Subcutaneous abdominal adipose tissue (tissue), 5 donors: ENCODE measurements around the gene TSEN54.

ENCODE experiments used
- H3K27ac ChIP-seq: one replicate; pipeline ENCODE4 v1.7.0; 2013; ENCODE audit warnings: low read depth, mild to moderate bottlenecking, inconsistent platforms, low read length, moderate library complexity
- H3K27me3 ChIP-seq, 5 donors: one replicate each; pipeline ENCODE4 v1.7.0; 2013; ENCODE audit warnings: low read length in 5 of 5, inconsistent platforms in 1 of 5; ENCODE audit not compliant: control insufficient read depth in 5 of 5, insufficient read depth in 4 of 5
- H3K36me3 ChIP-seq, 5 donors: one replicate each; pipeline ENCODE4 v1.7.0; 2013; ENCODE audit warnings: low read length in 5 of 5; ENCODE audit not compliant: control insufficient read depth in 5 of 5, insufficient read depth in 5 of 5
- H3K4me1 ChIP-seq, 5 donors: one replicate each; pipeline ENCODE4 v1.7.0; 2013; ENCODE audit warnings: low read length in 5 of 5, mild to moderate bottlenecking in 3 of 5, moderate library complexity in 1 of 5; ENCODE audit not compliant: control insufficient read depth in 5 of 5, insufficient read depth in 5 of 5
- H3K4me3 ChIP-seq, 5 donors: one replicate each; pipeline ENCODE4 v1.7.0; 2013; ENCODE audit warnings: low read length in 5 of 5, low read depth in 1 of 5
- H3K9ac ChIP-seq, 5 donors: one replicate each; pipeline ENCODE4 v1.7.0; 2013; ENCODE audit warnings: low read length in 5 of 5, mild to moderate bottlenecking in 4 of 5, moderate library complexity in 3 of 5
- H3K9me3 ChIP-seq, 5 donors: one replicate each; pipeline ENCODE4 v1.7.0; 2013; ENCODE audit warnings: low read length in 5 of 5; ENCODE audit not compliant: control insufficient read depth in 5 of 5
- donor health status: healthy.
- donor health status: healthy.
- donor health status: healthy.
- donor health status: healthy.
- donor health status: healthy.

Gene TSEN54

DNA sequence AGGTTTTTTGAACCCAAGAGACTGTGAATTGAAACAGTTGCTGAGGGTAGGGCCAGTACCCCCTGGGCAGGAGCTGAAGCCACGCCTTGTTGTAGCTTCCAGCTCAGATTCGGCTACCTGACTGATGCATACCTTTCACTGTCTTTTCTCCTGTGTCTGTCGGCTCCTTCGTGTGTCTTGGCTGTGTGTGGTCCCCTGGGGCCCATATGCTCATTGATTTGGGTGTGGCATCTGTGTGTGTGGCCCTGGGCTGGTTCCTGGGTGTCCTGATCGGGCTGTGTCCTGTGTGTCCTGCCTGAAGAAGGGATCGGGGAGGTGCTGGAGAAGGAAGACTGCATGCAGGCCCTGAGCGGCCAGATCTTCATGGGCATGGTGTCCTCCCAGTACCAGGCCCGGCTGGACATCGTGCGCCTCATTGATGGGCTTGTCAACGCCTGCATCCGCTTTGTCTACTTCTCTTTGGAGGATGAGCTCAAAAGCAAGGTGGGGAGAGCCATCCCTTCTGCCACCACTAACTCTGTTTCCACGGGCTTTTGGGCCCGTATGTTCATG, 21.9 kb upstream of the TSEN54 start:
- no peaks in the 10 kb centered on the region for H3K27me3 ChIP-seq
- no peak overlapping the region for H3K27ac ChIP-seq
- H3K4me3 ChIP-seq = no peak overlapping the region
- H3K9ac ChIP-seq = no peak overlapping the region
- peaks cover 0 to 95% (median 79%) of the 10 kb centered on the region in 5 donors for H3K36me3 ChIP-seq
- H3K4me1 ChIP-seq = peaks cover 0 to 41% (median 28%) of the 10 kb centered on the region in 5 donors
- no peaks in the 10 kb centered on the region for H3K9me3 ChIP-seq

DNA sequence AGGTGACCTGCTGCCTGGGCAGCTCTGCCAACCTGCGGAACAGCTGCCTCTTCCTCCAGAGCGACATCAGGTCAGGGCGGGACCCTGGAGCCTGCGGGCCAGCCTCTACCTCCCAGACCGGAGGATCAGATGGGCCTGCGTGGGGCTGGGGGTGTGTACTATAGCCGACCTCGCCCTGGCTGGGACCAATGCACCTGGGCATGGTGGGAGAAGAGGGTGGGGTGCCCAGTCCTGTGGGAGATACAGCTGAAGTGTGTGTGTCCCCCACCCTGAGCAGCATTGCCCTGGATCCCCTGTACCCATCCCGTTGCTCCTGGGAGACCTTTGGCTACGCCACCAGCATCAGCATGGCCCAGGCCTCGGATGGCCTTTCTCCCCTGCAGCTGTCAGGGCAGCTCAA, 20.3 kb upstream of the TSEN54 start:
- no peaks in the 10 kb centered on the region for H3K27me3 ChIP-seq
- H3K36me3 ChIP-seq = peaks cover 0 to 96% (median 90%) of the 10 kb centered on the region in 5 donors
- no peak overlapping the region for H3K4me3 ChIP-seq
- no peak overlapping the region for H3K27ac ChIP-seq
- H3K9me3 ChIP-seq = no peaks in the 10 kb centered on the region
- H3K9ac ChIP-seq = no peak overlapping the region
- H3K4me1 ChIP-seq = peaks cover 0 to 41% (median 30%) of the 10 kb centered on the region in 5 donors

DNA sequence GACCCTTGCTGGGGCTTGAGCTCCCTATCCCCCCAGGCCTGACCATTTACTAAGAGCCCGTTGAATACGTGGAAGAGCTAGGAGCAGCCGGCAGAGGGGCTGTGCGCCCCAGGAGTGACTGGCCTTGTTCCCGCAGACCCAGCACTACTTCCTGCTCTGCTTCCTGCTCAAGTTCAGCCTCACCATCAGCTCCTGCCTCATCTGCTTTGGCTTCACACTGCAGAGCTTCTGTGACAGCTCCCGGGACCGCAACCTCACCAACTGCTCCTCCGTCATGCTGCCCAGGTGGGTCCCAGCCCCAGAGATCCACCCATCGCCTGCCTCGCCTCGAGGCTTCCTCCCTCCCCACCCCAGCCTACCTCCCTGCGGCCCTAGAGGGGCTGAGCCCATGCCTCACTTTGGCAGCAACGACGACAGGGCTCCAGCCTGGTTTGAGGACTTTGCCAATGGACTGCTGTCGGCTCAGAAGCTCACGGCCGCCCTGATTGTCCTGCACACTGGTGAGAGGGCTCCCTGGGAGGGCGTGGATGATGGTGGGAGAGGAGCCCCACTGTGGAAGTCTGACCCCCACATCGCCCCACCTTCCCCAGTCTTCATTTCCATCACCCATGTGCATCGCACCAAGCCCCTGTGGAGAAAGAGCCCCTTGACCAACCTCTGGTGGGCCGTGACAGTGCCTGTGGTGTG, 18.1 kb upstream of the TSEN54 start:
- H3K4me1 ChIP-seq = peaks cover 0 to 45% (median 40%) of the 10 kb centered on the region in 5 donors
- H3K9me3 ChIP-seq = no peaks in the 10 kb centered on the region
- peaks cover 0 to 93% (median 74%) of the 10 kb centered on the region in 5 donors for H3K36me3 ChIP-seq
- no peaks in the 10 kb centered on the region for H3K27me3 ChIP-seq
- no peak overlapping the region for H3K4me3 ChIP-seq
- no peak overlapping the region for H3K27ac ChIP-seq
- no peak overlapping the region for H3K9ac ChIP-seq

DNA sequence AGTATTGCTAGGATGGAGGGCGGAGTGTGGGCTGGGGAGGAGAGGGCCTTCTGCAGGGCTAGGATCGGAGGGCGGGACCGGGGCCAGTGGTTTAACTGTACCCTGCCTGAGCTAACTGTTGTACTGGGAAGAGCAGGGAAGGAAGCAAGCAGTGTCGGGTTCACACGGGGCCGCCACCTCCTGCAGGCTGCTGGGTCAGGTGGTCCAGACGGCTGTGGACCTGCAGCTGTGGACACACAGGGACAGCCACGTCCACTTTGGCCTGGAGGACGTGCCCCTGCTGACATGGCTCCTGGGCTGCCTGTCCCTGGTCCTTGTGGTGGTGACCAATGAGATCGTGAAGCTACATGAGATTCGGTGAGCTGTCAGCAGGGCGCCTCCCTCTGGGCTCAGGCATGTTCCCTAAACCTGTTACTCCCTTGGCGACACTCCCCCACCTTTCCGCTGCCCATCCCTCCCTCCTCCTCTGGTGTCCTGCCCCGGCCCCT, 17.6 kb upstream of the TSEN54 start:
- H3K27me3 ChIP-seq = no peaks in the 10 kb centered on the region
- H3K36me3 ChIP-seq = peaks cover 0 to 90% (median 72%) of the 10 kb centered on the region in 5 donors
- peaks cover 0 to 45% (median 40%) of the 10 kb centered on the region in 5 donors for H3K4me1 ChIP-seq
- H3K9ac ChIP-seq = peak overlapping the region in 1 of 5 donors; percentile 63
- H3K9me3 ChIP-seq = no peaks in the 10 kb centered on the region
- no peak overlapping the region for H3K4me3 ChIP-seq
- peak overlapping the region; percentile 89 for H3K27ac ChIP-seq

DNA sequence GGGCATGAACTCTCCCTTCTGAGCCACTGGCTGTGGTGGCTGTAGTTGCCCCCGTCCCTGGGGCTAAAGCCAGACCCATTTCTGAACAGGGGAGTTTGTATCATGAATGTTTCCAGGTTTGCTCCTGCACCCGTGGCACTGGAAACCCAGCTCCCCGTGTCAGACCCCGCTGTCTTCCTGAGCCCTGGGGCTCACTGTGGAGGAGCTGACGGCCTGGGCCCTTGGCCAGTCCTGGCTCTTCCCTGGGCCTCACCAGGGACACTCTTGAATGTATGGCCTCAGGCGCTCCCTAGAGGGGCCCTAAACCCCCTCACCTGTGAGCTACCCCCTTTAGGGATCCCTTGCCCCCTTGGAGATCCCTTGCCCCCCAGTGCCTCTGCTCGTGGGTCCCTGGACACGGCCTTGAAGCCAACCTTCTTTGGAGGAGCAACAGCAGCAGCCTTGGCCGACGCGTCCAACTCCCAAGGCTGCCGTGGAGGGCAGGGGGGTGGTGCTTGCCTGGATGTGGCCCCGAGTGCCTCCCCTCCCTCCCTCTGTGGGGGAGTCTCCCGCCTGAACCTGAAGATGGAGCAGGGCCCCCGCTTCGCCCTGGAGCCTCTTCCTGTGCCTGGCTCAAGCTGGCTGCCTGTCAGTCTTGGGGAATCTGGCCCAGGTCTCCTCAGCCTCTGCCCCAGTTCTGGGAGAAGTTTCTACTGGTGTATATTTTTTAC, 16.9 kb upstream of the TSEN54 start:
- peaks cover 0 to 88% (median 69%) of the 10 kb centered on the region in 5 donors for H3K36me3 ChIP-seq
- H3K4me1 ChIP-seq = peaks cover 0 to 48% (median 40%) of the 10 kb centered on the region in 5 donors
- H3K27ac ChIP-seq = peak overlapping the region; percentile 89
- H3K4me3 ChIP-seq = no peak overlapping the region
- H3K9me3 ChIP-seq = no peaks in the 10 kb centered on the region
- H3K27me3 ChIP-seq = no peaks in the 10 kb centered on the region
- peak overlapping the region in 2 of 5 donors; percentile 63 to 66 for H3K9ac ChIP-seq

DNA sequence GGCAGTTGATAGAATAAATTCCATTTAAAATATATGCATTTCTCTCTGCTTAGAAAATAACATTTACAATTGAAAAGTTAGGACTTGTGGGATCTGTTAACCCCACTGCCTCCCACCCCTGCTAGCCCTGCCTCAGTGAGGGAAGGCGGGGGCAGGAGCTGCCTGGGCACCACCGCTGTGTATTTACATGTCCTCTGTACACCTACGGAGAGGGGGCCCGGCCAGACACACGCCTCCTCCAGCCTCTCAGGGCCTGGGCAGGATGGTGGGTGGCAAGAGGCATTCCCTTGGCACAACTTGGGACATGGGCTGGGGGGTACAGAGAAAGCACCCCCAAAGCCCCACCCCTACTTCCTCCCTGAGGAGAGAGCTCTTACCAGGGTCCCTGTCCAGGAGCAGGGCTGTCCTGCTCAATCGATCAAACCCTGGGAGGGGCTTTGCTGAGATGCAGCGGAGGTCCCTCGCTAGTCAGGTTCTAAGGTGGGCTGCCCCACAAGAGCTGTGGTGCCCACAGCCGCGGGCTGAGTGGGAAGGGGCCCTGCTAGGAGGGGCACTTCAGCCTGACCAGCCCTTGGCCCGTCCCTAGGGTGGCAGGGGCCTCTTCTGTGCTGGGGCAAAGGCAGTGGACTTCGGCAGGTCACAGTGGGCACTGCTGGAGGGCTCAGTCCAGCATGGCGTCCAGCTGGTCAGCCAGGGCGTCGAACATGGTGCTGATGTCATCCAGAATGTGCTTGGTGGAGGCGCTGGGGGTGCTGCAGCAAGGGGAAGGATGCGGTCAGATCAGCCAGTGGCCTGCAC, 15.7 kb upstream of the TSEN54 start:
- Histone ChIP-seq H3K27me3 (no peaks in the 10 kb centered on the region), H3K4me1 (peaks cover 0 to 57% (median 40%) of the 10 kb centered on the region in 5 donors), H3K9ac (peak overlapping the region in 4 of 5 donors; percentile 4 to 66 (median 58)), H3K27ac (peak overlapping the region; percentile 89), H3K9me3 (no peaks in the 10 kb centered on the region), H3K4me3 (no peak overlapping the region), H3K36me3 (peaks cover 0 to 89% (median 69%) of the 10 kb centered on the region in 5 donors)

DNA sequence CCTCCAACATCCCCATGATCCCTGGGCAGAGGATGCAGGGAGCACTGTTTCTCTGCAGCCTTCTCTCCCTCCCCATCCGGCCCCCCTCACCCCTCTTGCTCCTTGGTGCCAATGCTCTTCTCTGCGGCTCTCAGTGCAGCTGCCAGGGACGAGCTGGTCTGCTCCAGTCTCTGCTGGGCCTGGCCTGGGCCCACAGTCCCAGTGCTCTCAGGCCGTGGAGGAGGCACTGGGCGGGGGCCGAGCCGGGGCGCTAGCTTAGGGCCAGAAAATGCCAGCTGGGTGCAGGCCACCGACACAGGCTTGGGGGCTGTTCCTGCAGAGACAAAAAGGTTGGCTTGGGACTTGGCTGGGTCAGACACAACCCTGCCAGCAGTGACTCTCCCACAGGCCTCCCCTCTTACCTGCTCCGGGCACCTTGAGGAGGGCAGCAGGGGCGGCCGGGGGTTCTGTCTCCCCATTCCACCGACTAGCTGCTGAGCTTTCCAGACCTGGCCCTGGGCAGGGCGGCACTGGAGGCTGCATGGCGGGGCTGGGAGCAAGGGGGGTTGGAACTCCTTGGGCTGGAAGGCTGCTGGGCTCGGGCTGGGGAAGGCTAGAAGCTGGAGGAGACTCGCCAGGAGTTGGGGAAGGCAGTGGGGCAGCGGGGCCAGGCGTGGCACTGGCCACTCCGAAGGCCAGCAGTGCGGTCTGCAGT, 14.8 kb upstream of the TSEN54 start:
- peak overlapping the region; percentile 23 for H3K27ac ChIP-seq
- peaks cover 0 to 89% (median 69%) of the 10 kb centered on the region in 5 donors for H3K36me3 ChIP-seq
- peak overlapping the region in 2 of 5 donors; percentile 17 to 37 for H3K9ac ChIP-seq
- no peaks in the 10 kb centered on the region for H3K27me3 ChIP-seq
- no peak overlapping the region for H3K4me3 ChIP-seq
- H3K9me3 ChIP-seq = no peaks in the 10 kb centered on the region
- peaks cover 0 to 63% (median 40%) of the 10 kb centered on the region in 5 donors for H3K4me1 ChIP-seq

DNA sequence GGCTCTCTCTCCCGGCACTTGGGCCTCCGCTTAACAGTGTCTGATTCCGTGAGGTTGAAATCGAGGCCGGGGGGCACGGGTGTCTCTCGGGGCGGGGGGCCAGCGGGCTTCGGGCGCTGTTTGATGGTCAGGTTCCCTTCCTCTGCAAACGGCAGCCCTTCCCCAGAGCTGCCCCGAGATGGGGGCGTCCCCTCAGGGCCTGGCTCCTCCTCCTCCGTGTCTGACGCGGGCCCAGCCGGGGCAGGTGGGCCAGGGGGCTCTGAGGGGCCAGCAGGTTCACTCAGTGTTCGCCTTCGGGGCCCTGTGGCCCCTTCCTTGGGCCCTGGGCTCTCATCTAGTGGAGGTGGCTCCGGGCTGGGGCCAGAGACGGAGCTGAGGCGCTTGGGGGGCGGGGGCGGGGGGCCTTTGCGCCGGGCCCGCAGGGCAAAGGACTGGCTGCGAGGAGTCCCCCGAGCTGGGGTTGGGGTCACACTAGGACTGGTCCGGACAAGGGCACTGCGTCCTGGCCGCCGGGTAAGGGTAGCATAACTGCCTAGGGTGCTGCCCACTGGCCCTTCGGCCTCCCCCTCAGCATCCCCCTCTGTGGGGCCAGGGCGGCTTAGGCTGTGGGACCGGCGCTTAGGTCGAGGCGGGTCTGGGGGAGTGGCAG, 14.1 kb upstream of the TSEN54 start:
- Histone ChIP-seq H3K9ac (peak overlapping the region in 1 of 5 donors; percentile 37), H3K9me3 (no peaks in the 10 kb centered on the region), H3K36me3 (peaks cover 0 to 89% (median 70%) of the 10 kb centered on the region in 5 donors), H3K4me1 (peaks cover 0 to 69% (median 40%) of the 10 kb centered on the region in 5 donors), H3K27ac (peak overlapping the region; percentile 23), H3K27me3 (no peaks in the 10 kb centered on the region), H3K4me3 (no peak overlapping the region)
